AG04449 (cell line): Measurements from ENCODE around the gene MGAT5.

ENCODE experiments used
- CTCF ChIA-PET: fragments of 350-600 bp; formaldehyde crosslinking; extraction: SDS; loops from one replicate; lab custom pipeline; 2021; ENCODE audit warnings: antibody characterized with exemption; lab: Yijun Ruan, JAX
- POLR2A ChIA-PET: fragments of 400-600, 350-600 bp; formaldehyde crosslinking; extraction: SDS; loops from one replicate; lab custom pipeline; 2020; ENCODE audit warnings: antibody characterized with exemption, inconsistent platforms; lab: Yijun Ruan, JAX
- DNase-seq: peaks from one replicate; pipeline ENCODE4 v3.0.0-alpha.2; 2010; ENCODE audit warnings: low read depth, low spot score
- H3K4me3 ChIP-seq: 2 replicates; pipeline ENCODE4 v1.5.1; 2011; ENCODE audit warnings: low read depth, mild to moderate bottlenecking, control low read depth, low read length
- TF ChIP-seq, protein P1 (sequence below): IDR thresholded peaks from one replicate; pipeline ENCODE4 v1.5.1; 2011; ENCODE audit warnings: mild to moderate bottlenecking, moderate library complexity, low read length, control low read depth, inconsistent platforms; ENCODE audit not compliant: insufficient read depth; ENCODE audit errors: missing control alignments

The MGAT5 gene

DNA sequence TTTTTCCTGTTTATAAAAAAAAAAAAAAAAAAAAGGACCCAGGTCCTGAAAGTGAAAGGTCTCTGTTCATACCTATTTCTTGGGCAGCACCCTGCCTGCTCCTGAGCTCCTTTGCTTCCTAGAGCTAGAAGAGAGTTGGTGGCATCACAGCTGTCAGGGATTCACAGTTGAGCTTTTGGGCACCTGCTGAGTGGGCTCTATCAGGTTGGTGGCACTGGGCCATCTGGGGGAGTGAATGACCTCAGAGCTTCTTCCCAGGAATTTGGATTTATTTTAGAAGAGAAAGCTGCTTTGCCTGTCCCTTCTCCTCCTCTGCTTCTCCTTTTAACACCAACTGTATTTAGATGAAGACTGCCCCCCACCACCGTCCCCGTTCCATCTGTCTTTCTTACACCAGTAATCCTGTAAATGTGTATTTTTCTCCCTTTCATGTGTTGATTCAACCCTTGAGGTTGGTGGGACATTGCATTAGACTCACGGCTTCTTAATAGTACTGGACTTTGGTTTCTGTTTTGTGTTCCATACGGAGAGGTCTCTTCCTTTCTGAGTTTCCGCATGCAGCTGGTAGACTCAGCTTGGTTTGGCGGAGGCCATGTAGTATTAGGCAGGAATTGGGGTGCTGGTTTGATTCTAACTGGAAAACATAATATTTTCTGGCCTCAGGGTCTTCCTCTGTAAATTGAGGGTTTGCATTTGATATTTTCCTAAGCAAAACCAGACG is 7.6 kb upstream of the MGAT5 start:
- TF ChIP-seq, protein P1, sequence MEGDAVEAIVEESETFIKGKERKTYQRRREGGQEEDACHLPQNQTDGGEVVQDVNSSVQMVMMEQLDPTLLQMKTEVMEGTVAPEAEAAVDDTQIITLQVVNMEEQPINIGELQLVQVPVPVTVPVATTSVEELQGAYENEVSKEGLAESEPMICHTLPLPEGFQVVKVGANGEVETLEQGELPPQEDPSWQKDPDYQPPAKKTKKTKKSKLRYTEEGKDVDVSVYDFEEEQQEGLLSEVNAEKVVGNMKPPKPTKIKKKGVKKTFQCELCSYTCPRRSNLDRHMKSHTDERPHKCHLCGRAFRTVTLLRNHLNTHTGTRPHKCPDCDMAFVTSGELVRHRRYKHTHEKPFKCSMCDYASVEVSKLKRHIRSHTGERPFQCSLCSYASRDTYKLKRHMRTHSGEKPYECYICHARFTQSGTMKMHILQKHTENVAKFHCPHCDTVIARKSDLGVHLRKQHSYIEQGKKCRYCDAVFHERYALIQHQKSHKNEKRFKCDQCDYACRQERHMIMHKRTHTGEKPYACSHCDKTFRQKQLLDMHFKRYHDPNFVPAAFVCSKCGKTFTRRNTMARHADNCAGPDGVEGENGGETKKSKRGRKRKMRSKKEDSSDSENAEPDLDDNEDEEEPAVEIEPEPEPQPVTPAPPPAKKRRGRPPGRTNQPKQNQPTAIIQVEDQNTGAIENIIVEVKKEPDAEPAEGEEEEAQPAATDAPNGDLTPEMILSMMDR: no peak
- DNase-seq: no peak
- no peak overlapping the region for H3K4me3 ChIP-seq
- ChIA-PET POLR2A (no interaction called here), CTCF (interaction anchor here (0.7 to 5.5 kb wide), 49 partner anchors 9 to 653 kb away, joined by 3 to 147 read pairs (median 5); partner anchors contain the start of gene MGAT5)

- no peak for DNase-seq
- ChIA-PET CTCF (interaction anchor here (0.6 to 2.6 kb wide), 3 partner anchors 129 to 555 kb away, joined by 3 to 10 read pairs (median 4); no protein-coding TSS in a partner anchor), POLR2A (no interaction called here)
- H3K4me3 ChIP-seq: no peak overlapping the region
- TF ChIP-seq, protein P1: no peak
Observed at GRCh38 chr2:134247679-134248078, 6.2 kb upstream of the MGAT5 start.

DNA sequence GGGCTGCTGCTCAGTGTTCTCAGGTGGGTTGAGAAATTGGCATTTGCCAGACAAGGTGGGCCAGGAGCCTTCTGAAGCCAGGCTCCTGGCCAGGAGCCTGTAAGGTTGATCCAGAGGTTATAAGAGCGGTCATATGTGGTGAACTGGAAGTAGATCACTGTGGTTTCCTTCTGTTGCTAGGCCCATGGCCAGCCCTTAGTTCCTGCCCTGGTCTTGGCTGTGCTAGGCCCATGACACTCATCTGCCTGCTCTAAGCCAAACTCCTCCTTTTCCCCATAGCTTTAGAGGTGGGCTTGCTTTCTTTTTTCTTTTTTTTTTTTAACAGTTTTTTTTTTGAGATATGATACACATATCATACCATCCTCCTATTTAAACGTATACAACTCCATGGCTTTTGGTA is 5.0 kb upstream of the MGAT5 start:
- DNase-seq: no peak
- TF ChIP-seq, protein P1: no peak
- no peak overlapping the region for H3K4me3 ChIP-seq
- CTCF ChIA-PET: interaction anchor here (0.6 to 2.6 kb wide), 3 partner anchors 13 to 130 kb away, joined by 3 to 10 read pairs (median 3); no protein-coding TSS in a partner anchor
- POLR2A ChIA-PET: interaction anchor here (0.7 kb wide), 1 partner anchor 128 kb away, joined by 3 read pairs; no protein-coding TSS in a partner anchor

- DNase-seq: no peak
- ChIA-PET POLR2A (no interaction called here), CTCF (interaction anchor here (1.0 to 5.1 kb wide), 3 partner anchors 130 to 363 kb away, joined by 5 to 28 read pairs (median 10); no protein-coding TSS in a partner anchor)
- TF ChIP-seq, protein P1: no peak
- no peak overlapping the region for H3K4me3 ChIP-seq
Observed at GRCh38 chr2:134249755-134250154, 4.1 kb upstream of the MGAT5 start.

DNA sequence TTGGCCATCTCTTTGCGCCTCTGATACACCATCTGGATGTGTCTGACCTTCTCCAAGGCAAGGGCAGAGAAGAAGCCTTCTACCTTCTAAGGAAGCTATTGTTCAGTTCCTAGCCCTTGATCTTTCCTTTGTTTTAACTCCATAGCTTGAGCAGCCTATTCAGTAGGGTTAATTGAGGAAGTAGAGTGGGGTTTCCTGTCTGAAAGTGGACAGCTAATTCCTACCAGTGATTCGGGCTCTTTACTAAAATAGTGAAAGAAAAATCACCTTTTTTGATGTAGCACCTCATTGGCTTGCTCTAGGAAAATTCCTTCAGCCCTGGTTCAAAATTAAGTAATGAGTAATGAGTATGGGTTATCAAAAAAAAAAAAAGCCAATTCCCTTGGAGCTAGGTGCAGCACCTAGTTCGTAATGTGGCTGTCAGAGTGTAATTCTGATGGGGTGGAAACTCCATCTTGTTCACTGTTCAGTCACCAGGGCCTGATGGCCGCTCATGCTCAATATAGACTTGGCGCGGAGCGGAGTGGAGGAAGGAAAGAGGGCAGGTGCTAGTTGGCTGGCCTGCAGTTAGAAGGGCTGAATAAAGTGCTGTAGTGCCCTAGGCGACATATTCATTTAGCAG is 2.9 kb upstream of the MGAT5 start:
- no peak overlapping the region for H3K4me3 ChIP-seq
- ChIA-PET POLR2A (no interaction called here), CTCF (interaction anchor here (0.9 to 5.1 kb wide), 4 partner anchors 9 to 364 kb away, joined by 3 to 28 read pairs (median 4); no protein-coding TSS in a partner anchor)
- DNase-seq: no peak
- TF ChIP-seq, protein P1: no peak
